ENCODE data around the gene ETFA. TPM values are rescaled to one million over a fixed set of nuclear protein-coding genes. Genes with fewer than 3 reads are reported as not detected.
"Not testable (repeated sequence)": the region's sequence is repeated elsewhere in the genome, so short reads cannot be mapped to it uniquely, and the experiment has no call there.

ETFA gene
- polyA plus RNA-seq, 2 of the 4 experiments (the other 2 are of a cell fraction): 243 to 412 TPM

- no peak overlapping the region for H3K4me3 ChIP-seq
- no peak for ATAC-seq
- H3K27ac ChIP-seq: no peak overlapping the region
- WGBS (ENCODE audit: missing lambda C conversion rate): 91% methylated on average over 1 of the region's 1 CpG
- H3K9me3 ChIP-seq: no peaks in the 10 kb centered on the region
- no peak for TF ChIP-seq PHF8 (IDR thresholded peaks at IDR 0.05; ENCODE audit: borderline replicate concordance, low read depth)
- no peak for TF ChIP-seq PBX3 (IDR thresholded peaks at IDR 0.05)
- TF ChIP-seq TP53 (CRISPR knock-in tag; IDR thresholded peaks at IDR 0.05): no peak
- no peak for TF ChIP-seq HOXB13 (CRISPR knock-in tag; IDR thresholded peaks at IDR 0.05; ENCODE audit: low read depth)
- TF ChIP-seq NR3C1 (IDR thresholded peaks at IDR 0.05): no peak
- TF ChIP-seq ESRRA (IDR thresholded peaks at IDR 0.05; ENCODE audit: borderline replicate concordance, low read length): no peak
- no peak for TF ChIP-seq NPAS2 (CRISPR knock-in tag; IDR thresholded peaks at IDR 0.05; ENCODE audit: borderline replicate concordance)
- TF ChIP-seq EHF (CRISPR knock-in tag; IDR thresholded peaks at IDR 0.05): no peak
- no peak for TF ChIP-seq REST (IDR thresholded peaks at IDR 0.05)
- no peak for TF ChIP-seq MAX (IDR thresholded peaks at IDR 0.05)
- no peak for TF ChIP-seq HMGXB4 (CRISPR knock-in tag; IDR thresholded peaks at IDR 0.05; ENCODE audit: borderline replicate concordance)
- no peak for TF ChIP-seq HEYL (CRISPR knock-in tag; IDR thresholded peaks at IDR 0.05)
- no peak for DNase-seq (ENCODE audit: low read depth in 1 of 2, low spot score in 1 of 2)
- CTCF ChIA-PET: interaction anchor here (0.9 to 2.6 kb wide), 9 partner anchors 9 to 160 kb away, joined by 3 to 6 read pairs (median 4); no protein-coding TSS in a partner anchor
- no peak overlapping the region for H3K4me2 ChIP-seq
- H3K4me1 ChIP-seq: peaks cover 14% of the 10 kb centered on the region; the same call in 2 of the 3 replicates
- FAIRE-seq: no peak
- POLR2A ChIA-PET: no interaction called here
Observed at GRCh38 chr15:76299786-76300185, 11.5 kb downstream of the ETFA start.

GRCh38 chr15:76298986-76299385 lies 12.3 kb downstream of the ETFA start:
- ChIA-PET CTCF (interaction anchor here (0.9 to 2.6 kb wide), 4 partner anchors 8 to 35 kb away, joined by 4 to 6 read pairs (median 5); no protein-coding TSS in a partner anchor), POLR2A (no interaction called here)
- Histone ChIP-seq H3K4me1 (peaks cover 14% of the 10 kb centered on the region; the same call in 2 of the 3 replicates), H3K4me3 (no peak overlapping the region), H3K4me2 (peak overlapping the region; percentile 13; the same call in 1 of the 3 replicates), H3K27ac (no peak overlapping the region), H3K9me3 (no peaks in the 10 kb centered on the region)
- peak in 1 of 2 experiments; percentile 29; a peak in 1 of 6 replicates for ATAC-seq
- no peak for DNase-seq (ENCODE audit: low read depth in 1 of 2, low spot score in 1 of 2)
- TF ChIP-seq RCOR1 (IDR thresholded peaks at IDR 0.05; ENCODE audit: low read depth, low read length): no peak
- no peak for TF ChIP-seq POLR2AphosphoS2 (conservative IDR thresholded peaks at IDR 0.05; ENCODE audit: low read length)
- no peak for TF ChIP-seq CBX2 (IDR thresholded peaks at IDR 0.05; ENCODE audit: borderline replicate concordance, low read depth)
- no peak for TF ChIP-seq ESRRA (IDR thresholded peaks at IDR 0.05; ENCODE audit: borderline replicate concordance, low read length)
- no peak for TF ChIP-seq EHMT2 (IDR thresholded peaks at IDR 0.05; ENCODE audit: low read depth)
- no peak for TF ChIP-seq FOSL2 (IDR thresholded peaks at IDR 0.05)
- no peak for TF ChIP-seq FOSL2 (CRISPR knock-in tag; IDR thresholded peaks at IDR 0.05)
- FAIRE-seq: no peak
- 57% methylated on average over 3 of the region's 3 CpGs for WGBS (ENCODE audit: missing lambda C conversion rate)

- H3K4me3 ChIP-seq; FAIRE-seq; H3K4me2 ChIP-seq; DNase-seq (ENCODE audit: low read depth in 1 of 2, low spot score in 1 of 2); POLR2A ChIA-PET; ATAC-seq; H3K27ac ChIP-seq; H3K9me3 ChIP-seq: not testable (repeated sequence)
- peaks cover 21% of the 10 kb centered on the region for H3K4me1 ChIP-seq
- 97% methylated on average over 4 of the region's 4 CpGs for WGBS (ENCODE audit: missing lambda C conversion rate)
- CTCF ChIA-PET: interaction anchor here (1.4 to 2.1 kb wide), 3 partner anchors 12 to 106 kb away, joined by 3 to 6 read pairs (median 6); no protein-coding TSS in a partner anchor
Observed at GRCh38 chr15:76297951-76298350, 13.3 kb downstream of the ETFA start.

All from A549 (cell line).